Heart right ventricle (tissue), 16 donors: ENCODE data around the gene DUSP2. TPM values are rescaled to one million over a fixed set of nuclear protein-coding genes. Genes with fewer than 3 reads are reported as not detected.

Source experiments
- ATAC-seq, 8 donors: fragments of 200-7000 bp; cut with Tn5 transposase; one replicate each; pipeline ENCODE4 v1.9.1; 2020; ENCODE audit warnings: mild to moderate bottlenecking in 8 of 8, moderate library complexity in 8 of 8, moderate number of reproducible peaks in 1 of 8
- DNase-seq, 2 donors: peaks; one replicate each; pipeline ENCODE4 v3.0.0-alpha.2; 2020
- H3K27ac ChIP-seq, 10 donors: fragments of 200-600 bp; sonication (generic) in 2 of 10; one replicate each; pipeline versions ENCODE4 v1.5.0 to v1.8.0; 2020 to 2022; ENCODE audit warnings: mild to moderate bottlenecking in 3 of 10
- H3K27me3 ChIP-seq, 7 donors: fragments of 200-600 bp; one replicate each; pipeline ENCODE4 v1.8.0; 2021 to 2022; ENCODE audit warnings: mild to moderate bottlenecking in 2 of 7
- H3K36me3 ChIP-seq, 9 donors: fragments of 200-600 bp; sonication (generic) in 1 of 9; one replicate each; pipeline versions ENCODE4 v1.5.0 to v1.8.0; 2020 to 2022; ENCODE audit warnings: mild to moderate bottlenecking in 2 of 9
- H3K4me1 ChIP-seq, 9 donors: fragments of 200-600 bp; sonication (generic) in 1 of 9; one replicate each; pipeline versions ENCODE4 v1.5.0 to v1.8.0; 2020 to 2022; ENCODE audit warnings: mild to moderate bottlenecking in 4 of 9
- H3K4me3 ChIP-seq, 10 donors: fragments of 200-600 bp; sonication (generic) in 2 of 10; one replicate each; pipeline versions ENCODE4 v1.5.0 to v1.8.0; 2020 to 2022; ENCODE audit warnings: mild to moderate bottlenecking in 7 of 10, moderate library complexity in 2 of 10
- H3K9me3 ChIP-seq, 11 donors: fragments of 200-600 bp in 10 of 11; sonication (generic) in 2 of 11; one replicate each; pipeline versions ENCODE4 v1.5.0 to v1.8.0; 2013 to 2022; ENCODE audit warnings: mild to moderate bottlenecking in 2 of 11, control low read depth in 1 of 11, moderate library complexity in 1 of 11
- WGBS, 2 donors: extraction: QIAGEN DNeasy Blood & Tissue Kit; methylation state at CpG; one replicate each; pipeline ENCODE4 v1.1.7; 2013; ENCODE audit warnings: inconsistent platforms in 1 of 2; 5-methylcytosine and 5-hydroxymethylcytosine counted together
- intact Hi-C, 10 donors: fragments of 100-400 bp; cut with DNase I; formaldehyde crosslinking; loops; one replicate each; pipeline versions ENCODE4 v1.11.1 to v1.14.2; 2022
- polyA plus RNA-seq, 2 donors: library from polyadenylated mRNA; stranded (reverse); fragments of 200-250 nt; gene quantifications; one replicate each; pipeline ENCODE4 v1.2.3, GENCODE V29; 2013
- total RNA-seq, 10 donors: library from RNA; stranded (reverse); fragmentation: NEBNext Ultra II Directional in 3 of 10; extraction: Animal tissue kit (Norgen Biotek cat#: 25700) in 3 of 10; gene quantifications; one replicate each; pipeline versions ENCODE4 v1.2.1 to v1.2.4, GENCODE V29; 2021 to 2023
- TF ChIP-seq, protein P1 (sequence below), 9 donors: fragments of 200-600 bp; sonication (generic) in 2 of 9; IDR thresholded peaks; one replicate each; pipeline versions ENCODE4 v1.5.0 to v1.8.0; 2021 to 2022; ENCODE audit warnings: antibody characterized with exemption in 9 of 9, mild to moderate bottlenecking in 5 of 9, moderate library complexity in 1 of 9
- donor health status: Arrhythmogenic right ventricular cardiomyopathy.
- donor health status: ischemic (EF 13 %, LVEDD 7.1; RV severe dilation, severe dysfunction).
- donor health status: healthy with polysubstance abuse.
- donor health status: DM: no; HTN: yes; CAD: no.
- donor health status: DM: no; HTN: no; CAD: no.
- donor health status: ischemic (EF 25% LVEDD 6.9; RV normal size, moderate dysfunction).
- donor health status: ischemic (EF 25% LVEDD 5.7; RV mildly dilated, moderate dysfunction).
- donor health status: healthy.
- donor health status: DM: yes; HTN: yes; CAD: no.
- donor health status: Ischemic cardiomyopathy.
- donor health status: ischemic (EF 35%, LVEDD 5.7; RV mildly dilated, moderate dysfunction).
- donor health status: nonischemic (EF 11% LVEDD 7.7; RV severe dilation, severe dysfunction).
- donor health status: DM: yes; HTN: yes; CAD: no.
- donor health status: PGD.
- donor health status: ischemic (EF 29% LVEDD 5.4; RV normal size, mild dysfunction).
- donor health status: nonischemic (EF 23%, LVEDD 6.1; RV moderate dilation, normal function).

Gene DUSP2
- total and polyA plus RNA-seq, 12 donors: 0.61 to 29.1 (median 2.7) TPM

DNA sequence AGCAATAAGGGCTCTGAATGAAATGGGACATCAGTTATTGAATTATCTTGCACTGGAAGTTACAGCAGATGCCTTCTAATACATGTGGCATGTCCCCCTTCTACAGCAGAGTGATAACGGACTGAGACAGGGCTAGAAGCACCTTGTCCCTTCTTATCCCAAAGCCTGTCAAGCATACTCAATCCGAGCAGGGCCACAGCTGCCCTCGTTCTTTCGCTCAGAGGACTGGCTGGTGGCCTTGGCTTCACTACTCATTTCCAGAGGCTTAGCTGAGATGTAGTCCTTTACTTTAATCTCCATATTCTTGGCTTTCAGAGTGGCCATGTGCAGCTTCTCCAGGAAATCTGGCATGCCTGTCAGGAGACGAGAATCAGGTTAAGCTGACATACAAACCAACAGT lies 41.3 kb upstream of the DUSP2 start:
- Histone ChIP-seq H3K27me3 (no peaks in the 10 kb centered on the region), H3K4me3 (no peak overlapping the region), H3K4me1 (peaks cover 0 to 43% (median 21%) of the 10 kb centered on the region in 9 donors), H3K27ac (peak overlapping the region; percentile 11 to 79 (median 60)), H3K9me3 (no peaks in the 10 kb centered on the region), H3K36me3 (peaks cover 0 to 86% (median 58%) of the 10 kb centered on the region in 9 donors)
- peak in 6 of 8 donors; percentile 35 to 63 (median 48) for ATAC-seq
- TF ChIP-seq, protein P1, sequence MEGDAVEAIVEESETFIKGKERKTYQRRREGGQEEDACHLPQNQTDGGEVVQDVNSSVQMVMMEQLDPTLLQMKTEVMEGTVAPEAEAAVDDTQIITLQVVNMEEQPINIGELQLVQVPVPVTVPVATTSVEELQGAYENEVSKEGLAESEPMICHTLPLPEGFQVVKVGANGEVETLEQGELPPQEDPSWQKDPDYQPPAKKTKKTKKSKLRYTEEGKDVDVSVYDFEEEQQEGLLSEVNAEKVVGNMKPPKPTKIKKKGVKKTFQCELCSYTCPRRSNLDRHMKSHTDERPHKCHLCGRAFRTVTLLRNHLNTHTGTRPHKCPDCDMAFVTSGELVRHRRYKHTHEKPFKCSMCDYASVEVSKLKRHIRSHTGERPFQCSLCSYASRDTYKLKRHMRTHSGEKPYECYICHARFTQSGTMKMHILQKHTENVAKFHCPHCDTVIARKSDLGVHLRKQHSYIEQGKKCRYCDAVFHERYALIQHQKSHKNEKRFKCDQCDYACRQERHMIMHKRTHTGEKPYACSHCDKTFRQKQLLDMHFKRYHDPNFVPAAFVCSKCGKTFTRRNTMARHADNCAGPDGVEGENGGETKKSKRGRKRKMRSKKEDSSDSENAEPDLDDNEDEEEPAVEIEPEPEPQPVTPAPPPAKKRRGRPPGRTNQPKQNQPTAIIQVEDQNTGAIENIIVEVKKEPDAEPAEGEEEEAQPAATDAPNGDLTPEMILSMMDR (IDR thresholded peaks at IDR 0.05): no peak
- DNase-seq: no peak
- intact Hi-C loops: no loop called here
- WGBS, 2 donors: 43 to 51% methylated on average over 5 of the region's 5 CpGs

DNA sequence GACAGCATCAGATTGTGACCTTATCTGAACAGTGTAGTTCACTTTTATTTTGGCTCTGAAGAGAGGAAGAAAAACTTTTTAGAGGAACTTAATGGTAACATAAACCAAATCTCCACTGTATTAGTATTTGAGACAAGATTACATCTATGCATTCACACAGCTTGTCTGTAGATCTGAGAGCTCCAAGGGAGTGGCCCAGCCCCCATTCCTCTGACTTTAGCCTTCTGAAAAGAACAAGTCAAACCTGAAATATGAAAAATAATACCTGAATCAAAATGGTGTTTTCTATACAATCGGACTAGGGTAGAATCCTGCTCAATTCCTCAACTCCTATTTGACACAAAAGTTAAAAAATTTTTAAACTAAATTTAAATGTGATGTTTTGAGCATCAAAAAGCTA lies 40.3 kb upstream of the DUSP2 start:
- H3K27ac ChIP-seq: peak overlapping the region in 3 of 10 donors; percentile 74 to 79 (median 76)
- intact Hi-C loops: no loop called here
- ATAC-seq (no peak), DNase-seq (no peak)
- no peak overlapping the region for H3K4me3 ChIP-seq
- 97 to 98% methylated on average over 1 of the region's 1 CpG for WGBS, 2 donors
- H3K9me3 ChIP-seq: no peaks in the 10 kb centered on the region
- TF ChIP-seq, protein P1 (IDR thresholded peaks at IDR 0.05): no peak
- no peaks in the 10 kb centered on the region for H3K27me3 ChIP-seq
- H3K36me3 ChIP-seq: peaks cover 0 to 76% (median 48%) of the 10 kb centered on the region in 9 donors
- H3K4me1 ChIP-seq: peaks cover 0 to 38% (median 17%) of the 10 kb centered on the region in 9 donors

- intact Hi-C loops: no loop called here
- no peak overlapping the region for H3K4me3 ChIP-seq
- no peaks in the 10 kb centered on the region for H3K9me3 ChIP-seq
- H3K4me1 ChIP-seq: peaks cover 0 to 38% (median 17%) of the 10 kb centered on the region in 9 donors
- no peaks in the 10 kb centered on the region for H3K27me3 ChIP-seq
- TF ChIP-seq, protein P1 (IDR thresholded peaks at IDR 0.05): no peak
- H3K36me3 ChIP-seq: peaks cover 0 to 70% (median 42%) of the 10 kb centered on the region in 9 donors
- no peak for ATAC-seq
- no peak for DNase-seq
- WGBS, 2 donors: 85 to 87% methylated on average over 8 of the region's 8 CpGs
- peak overlapping the region in 1 of 10 donors; percentile 74 for H3K27ac ChIP-seq
Observed at GRCh38 chr2:96184989-96185388, 39.7 kb upstream of the DUSP2 start.

DNA sequence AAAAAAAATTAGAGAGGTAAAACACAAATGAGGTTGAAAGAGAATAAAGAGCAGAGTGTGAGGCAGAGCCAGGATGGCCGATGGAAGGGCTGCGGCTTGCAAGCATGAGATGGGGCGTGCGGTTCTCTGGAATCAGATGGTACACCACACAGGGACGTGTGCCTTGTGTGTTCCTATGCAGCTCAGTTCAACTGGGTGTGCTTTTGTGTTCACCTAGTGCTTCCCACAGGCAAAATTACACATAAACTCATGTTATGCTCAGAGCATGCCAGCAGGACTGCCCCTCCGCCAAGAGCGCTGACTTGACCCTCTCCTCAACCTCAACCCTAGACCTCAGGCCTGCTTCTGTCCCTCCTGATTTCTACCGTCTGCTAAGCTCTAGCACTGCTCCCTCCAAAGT lies 38.9 kb upstream of the DUSP2 start:
- Histone ChIP-seq H3K4me3 (no peak overlapping the region), H3K4me1 (peaks cover 0 to 38% (median 17%) of the 10 kb centered on the region in 9 donors), H3K36me3 (peaks cover 0 to 62% (median 40%) of the 10 kb centered on the region in 9 donors), H3K27me3 (no peaks in the 10 kb centered on the region), H3K9me3 (no peaks in the 10 kb centered on the region), H3K27ac (no peak overlapping the region)
- DNase-seq (no peak), ATAC-seq (peak in 1 of 8 donors; percentile 18)
- intact Hi-C loops: no loop called here
- 86 to 89% methylated on average over 8 of the region's 8 CpGs for WGBS, 2 donors
- TF ChIP-seq, protein P1 (IDR thresholded peaks at IDR 0.05): no peak
